Lung (tissue), 12 donors: ENCODE data around the gene ARL8B. TPM values are rescaled to one million over a fixed set of nuclear protein-coding genes. Genes with fewer than 3 reads are reported as not detected.

Source experiments
- ATAC-seq: fragments of 200-7000 bp; cut with Tn5 transposase; one replicate; pipeline ENCODE4 v1.9.1; 2020; ENCODE audit warnings: moderate number of reproducible peaks; ENCODE audit not compliant: insufficient read depth, low FRiP score
- DNase-seq, 3 donors: peaks; one replicate each; pipeline ENCODE4 v3.0.0-alpha.2; 2013 to 2017
- H3K27ac ChIP-seq, 2 donors: one replicate each; pipeline ENCODE4 v1.5.1; 2013; ENCODE audit warnings: mild to moderate bottlenecking in 2 of 2, moderate library complexity in 2 of 2, control low read depth in 1 of 2, inconsistent platforms in 1 of 2, low read depth in 1 of 2, low read length in 1 of 2
- H3K27me3 ChIP-seq, 3 donors: one replicate each; pipeline ENCODE4 v1.5.1; 2013; ENCODE audit warnings: low read length in 2 of 3; ENCODE audit not compliant: control insufficient read depth in 3 of 3, insufficient read depth in 3 of 3
- H3K36me3 ChIP-seq, 4 donors: one replicate each; pipeline ENCODE4 v1.5.1; 2013; ENCODE audit warnings: low read length in 4 of 4, mild to moderate bottlenecking in 1 of 4, moderate library complexity in 1 of 4; ENCODE audit not compliant: control insufficient read depth in 4 of 4, insufficient read depth in 4 of 4
- H3K4me1 ChIP-seq, 5 donors: one replicate each; pipeline ENCODE4 v1.5.1; 2013; ENCODE audit warnings: low read length in 5 of 5, mild to moderate bottlenecking in 2 of 5, moderate library complexity in 1 of 5; ENCODE audit not compliant: control insufficient read depth in 5 of 5, insufficient read depth in 5 of 5
- H3K4me3 ChIP-seq: one replicate; pipeline ENCODE4 v1.5.1; 2013; ENCODE audit warnings: mild to moderate bottlenecking, control low read depth, moderate library complexity
- H3K9ac ChIP-seq, 2 donors: one replicate each; pipeline ENCODE4 v1.5.1; 2013; ENCODE audit warnings: low read length in 2 of 2, control low read depth in 1 of 2; ENCODE audit not compliant: insufficient read depth in 1 of 2
- H3K9me3 ChIP-seq, 4 donors: one replicate each; pipeline ENCODE4 v1.5.1; 2013; ENCODE audit warnings: low read length in 3 of 4, mild to moderate bottlenecking in 1 of 4, moderate library complexity in 1 of 4; ENCODE audit not compliant: control insufficient read depth in 4 of 4, insufficient read depth in 3 of 4
- CTCF ChIP-seq: IDR thresholded peaks from 2 replicates; pipeline ENCODE4 v1.5.1; 2012; ENCODE audit warnings: mild to moderate bottlenecking; ENCODE audit errors: control extremely low read depth, extremely low read depth
- WGBS, 2 donors: extraction: QIAGEN DNeasy Blood & Tissue Kit; methylation state at CpG; one replicate each; pipeline ENCODE4 v1.1.7; 2013; 5-methylcytosine and 5-hydroxymethylcytosine counted together
- polyA plus RNA-seq, 2 donors: library from polyadenylated mRNA; stranded (reverse); fragments of 200-250 nt; gene quantifications; one replicate each; pipeline ENCODE4 v1.2.1, GENCODE V29; 2013
- total RNA-seq, 2 donors: library from RNA; depleted of rRNA in 1 of 2; stranded (reverse); fragments of >200 nt in 1 of 2; gene quantifications; one replicate each; pipeline ENCODE4 v1.2.1, GENCODE V29; 2014 to 2021
- donor health status: control.
- donor health status: control.
- donor health status: Bipolar disorder and iron deficiency.
- donor health status: healthy.
- donor health status: DM: yes; HTN: yes; CAD: no.

ARL8B gene
- total and polyA plus RNA-seq, 4 donors, result 58.9 to 108 (median 74.8) TPM

- H3K9ac ChIP-seq, result no peak overlapping the region
- no peak for TF ChIP-seq CTCF
- no peaks in the 10 kb centered on the region for H3K9me3 ChIP-seq
- peaks cover 0 to 9% (median 4%) of the 10 kb centered on the region in 5 donors for H3K4me1 ChIP-seq
- DNase-seq (no peak), ATAC-seq (no peak)
- peaks cover 0 to 24% (median 14%) of the 10 kb centered on the region in 4 donors for H3K36me3 ChIP-seq
- H3K27me3 ChIP-seq, result no peaks in the 10 kb centered on the region
- 54 to 66% methylated on average over 5 of the region's 5 CpGs for WGBS, 2 donors
- no peak overlapping the region for H3K4me3 ChIP-seq
- no peak overlapping the region for H3K27ac ChIP-seq
Measured at GRCh38 chr3:5220193-5220592, 98.1 kb downstream of the ARL8B start.

GRCh38 chr3:5220667-5221431 lies 98.8 kb downstream of the ARL8B start:
- H3K9ac ChIP-seq, result no peak overlapping the region
- DNase-seq (no peak), ATAC-seq (no peak)
- H3K27me3 ChIP-seq, result no peaks in the 10 kb centered on the region
- no peak overlapping the region for H3K4me3 ChIP-seq
- H3K4me1 ChIP-seq, result peaks cover 0 to 9% (median 4%) of the 10 kb centered on the region in 5 donors
- no peak overlapping the region for H3K27ac ChIP-seq
- H3K36me3 ChIP-seq, result peaks cover 0 to 18% (median 11%) of the 10 kb centered on the region in 4 donors
- 84 to 87% methylated on average over 11 of the region's 11 CpGs for WGBS, 2 donors
- H3K9me3 ChIP-seq, result no peaks in the 10 kb centered on the region
- no peak for TF ChIP-seq CTCF

GRCh38 chr3:5221701-5222100 lies 99.6 kb downstream of the ARL8B start:
- Histone ChIP-seq H3K4me3 (no peak overlapping the region), H3K27ac (no peak overlapping the region), H3K27me3 (no peaks in the 10 kb centered on the region), H3K4me1 (peaks cover 0 to 9% (median 4%) of the 10 kb centered on the region in 5 donors), H3K9ac (no peak overlapping the region), H3K9me3 (no peaks in the 10 kb centered on the region), H3K36me3 (peaks cover 0 to 13% (median 8%) of the 10 kb centered on the region in 4 donors)
- TF ChIP-seq CTCF, result no peak
- DNase-seq (no peak), ATAC-seq (no peak)
- WGBS, 2 donors, result 42 to 48% methylated on average over 6 of the region's 6 CpGs
